Smooth muscle cell (in vitro differentiated cells): ENCODE results near the gene ARF1. TPM values are rescaled to one million over a fixed set of nuclear protein-coding genes. Genes with fewer than 3 reads are reported as not detected.

ENCODE experiments used
- DNase-seq: peaks from one replicate; lab custom pipeline; 2025; ENCODE audit not compliant: unreplicated experiment; lab: John Stamatoyannopoulos, UW
- H2AFZ ChIP-seq: fragments of 200-600 bp; sonication (generic); 2 replicates; pipeline ENCODE4 v1.6.0; 2016; ENCODE audit warnings: antibody characterized with exemption, low read depth, mild to moderate bottlenecking
- H3F3A ChIP-seq: fragments of 200-600 bp; sonication (generic); 2 replicates; pipeline ENCODE4 v1.6.0; 2017; ENCODE audit warnings: antibody characterized with exemption, low read depth
- H3K27ac ChIP-seq: fragments of 200-600 bp; sonication (generic); 2 replicates; pipeline ENCODE4 v1.5.1; 2016; ENCODE audit warnings: low read depth, mild to moderate bottlenecking
- H3K27me3 ChIP-seq: fragments of 200-600 bp; sonication (generic); 2 replicates; pipeline ENCODE4 v1.6.1; 2016; ENCODE audit warnings: low read depth, mild to moderate bottlenecking
- H3K36me3 ChIP-seq: fragments of 200-600 bp; sonication (generic); 2 replicates; pipeline ENCODE4 v1.5.1; 2016; ENCODE audit warnings: low read depth
- H3K4me1 ChIP-seq: fragments of 200-600 bp; sonication (generic); 2 replicates; pipeline ENCODE4 v1.5.1; 2016; ENCODE audit warnings: low read depth
- H3K4me2 ChIP-seq: fragments of 200-600 bp; sonication (generic); 2 replicates; pipeline ENCODE4 v1.6.0; 2016; ENCODE audit warnings: mild to moderate bottlenecking
- H3K4me3 ChIP-seq: fragments of 200-600 bp; sonication (generic); 2 replicates; pipeline ENCODE4 v1.5.1; 2016; ENCODE audit warnings: mild to moderate bottlenecking
- H3K79me2 ChIP-seq: fragments of 200-600 bp; sonication (generic); 2 replicates; pipeline ENCODE4 v1.6.0; 2016; ENCODE audit warnings: low read depth, mild to moderate bottlenecking
- H3K9ac ChIP-seq: fragments of 200-600 bp; sonication (generic); 2 replicates; pipeline ENCODE4 v1.6.0; 2016; ENCODE audit warnings: low read depth
- H3K9me3 ChIP-seq: fragments of 200-600 bp; sonication (generic); replicated peaks from 2 replicates; pipeline ENCODE4 v1.5.1; 2016; ENCODE audit warnings: low read depth
- H4K20me1 ChIP-seq: fragments of 200-600 bp; sonication (generic); 2 replicates; pipeline ENCODE4 v1.6.0; 2016; ENCODE audit warnings: low read depth
- CTCF ChIP-seq: fragments of 200-600 bp; sonication (generic); IDR thresholded peaks from 2 replicates; pipeline ENCODE4 v1.5.1; 2017; ENCODE audit warnings: borderline replicate concordance, mild to moderate bottlenecking, antibody characterized with exemption; ENCODE audit not compliant: insufficient read depth, poor library complexity, severe bottlenecking
- WGBS: methylation state at CpG from one replicate; pipeline ENCODE4 v1.1.7; 2016; ENCODE audit warnings: low lambda C conversion rate; 5-methylcytosine and 5-hydroxymethylcytosine counted together
- polyA plus RNA-seq: library from polyadenylated mRNA; unstranded; fragments of >200 nt; fragmentation: Nextera tagmentation; extraction: Ambion mirVana; gene quantifications from 2 replicates; pipeline ENCODE4 v1.2.1, GENCODE V29; 2016
- total RNA-seq: library from RNA; depleted of rRNA; stranded (reverse); fragments of >200 nt; gene quantifications from 2 replicates; pipeline ENCODE4 v1.2.3, GENCODE V29; 2014

ARF1 gene
- total and polyA plus RNA-seq, 2 experiments from 2014 or later: 237 to 698 TPM

GRCh38 chr1:228123505-228123904 is 41.0 kb downstream of the ARF1 start:
- no peaks in the 10 kb centered on the region for H3K9me3 ChIP-seq
- no peak overlapping the region for H3K9ac ChIP-seq
- no peaks in the 10 kb centered on the region for H3K4me1 ChIP-seq
- 61% methylated on average over 2 of the region's 2 CpGs for WGBS
- peaks cover 12% of the 10 kb centered on the region for H3K27me3 ChIP-seq
- H3K36me3 ChIP-seq: no peaks in the 10 kb centered on the region
- H3K27ac ChIP-seq: no peak overlapping the region
- no peak overlapping the region for H2AFZ ChIP-seq
- no peak for DNase-seq
- H4K20me1 ChIP-seq: no peaks in the 10 kb centered on the region
- no peaks in the 10 kb centered on the region for H3F3A ChIP-seq
- no peak overlapping the region for H3K4me3 ChIP-seq
- no peaks in the 10 kb centered on the region for H3K79me2 ChIP-seq
- no peak overlapping the region for H3K4me2 ChIP-seq
- no peak for TF ChIP-seq CTCF

- no peak overlapping the region for H2AFZ ChIP-seq
- H3K27ac ChIP-seq: no peak overlapping the region
- no peak overlapping the region for H3K9ac ChIP-seq
- 85% methylated on average over 5 of the region's 5 CpGs for WGBS
- TF ChIP-seq CTCF: no peak
- H3K9me3 ChIP-seq: no peaks in the 10 kb centered on the region
- H3K4me2 ChIP-seq: no peak overlapping the region
- DNase-seq: no peak
- H4K20me1 ChIP-seq: no peaks in the 10 kb centered on the region
- no peak overlapping the region for H3K4me3 ChIP-seq
- H3F3A ChIP-seq: no peaks in the 10 kb centered on the region
- H3K36me3 ChIP-seq: no peaks in the 10 kb centered on the region
- no peaks in the 10 kb centered on the region for H3K79me2 ChIP-seq
- peaks cover 18% of the 10 kb centered on the region for H3K27me3 ChIP-seq
- no peaks in the 10 kb centered on the region for H3K4me1 ChIP-seq
Observed at GRCh38 chr1:228125185-228125584, 42.7 kb downstream of the ARF1 start.

GRCh38 chr1:228131766-228132165 is 49.3 kb downstream of the ARF1 start:
- Histone ChIP-seq H2AFZ (no peak overlapping the region), H3K4me1 (no peaks in the 10 kb centered on the region), H3K9ac (peak overlapping the region; percentile 19), H3K79me2 (no peaks in the 10 kb centered on the region), H4K20me1 (no peaks in the 10 kb centered on the region), H3K27me3 (peaks cover 29% of the 10 kb centered on the region), H3K4me3 (no peak overlapping the region), H3K27ac (peak overlapping the region; percentile 63), H3F3A (no peaks in the 10 kb centered on the region), H3K4me2 (no peak overlapping the region), H3K36me3 (no peaks in the 10 kb centered on the region), H3K9me3 (no peaks in the 10 kb centered on the region)
- DNase-seq: no peak
- 68% methylated on average over 2 of the region's 2 CpGs for WGBS
- TF ChIP-seq CTCF: no peak

GRCh38 chr1:228134591-228134990 is 52.1 kb downstream of the ARF1 start:
- H3K4me2 ChIP-seq: no peak overlapping the region
- no peaks in the 10 kb centered on the region for H3K4me1 ChIP-seq
- no peak overlapping the region for H2AFZ ChIP-seq
- H3K4me3 ChIP-seq: no peak overlapping the region
- no peak for TF ChIP-seq CTCF
- WGBS: 91% methylated on average over 12 of the region's 12 CpGs
- no peaks in the 10 kb centered on the region for H3K79me2 ChIP-seq
- no peaks in the 10 kb centered on the region for H3K9me3 ChIP-seq
- H3K27ac ChIP-seq: no peak overlapping the region
- no peak for DNase-seq
- no peak overlapping the region for H3K9ac ChIP-seq
- no peaks in the 10 kb centered on the region for H3F3A ChIP-seq
- no peaks in the 10 kb centered on the region for H4K20me1 ChIP-seq
- peaks cover 25% of the 10 kb centered on the region for H3K27me3 ChIP-seq
- no peaks in the 10 kb centered on the region for H3K36me3 ChIP-seq
